Activated T-cell treated with anti-CD3 and anti-CD28 coated beads for 48 hours (primary cell): ENCODE results near the gene ARHGEF6.
"Not testable (repeated sequence)": the region's sequence is repeated elsewhere in the genome, so short reads cannot be mapped to it uniquely, and the experiment has no call there.

Source experiments
- DNase-seq: peaks from one replicate; pipeline ENCODE4 v3.0.0-alpha.2; 2020; ENCODE audit warnings: low read depth

Gene ARHGEF6

GRCh38 chrX:136780763-136781162 is at the start of gene ARHGEF6:
TSS of gene ARHGEF6 (minus strand) at chrX:136780932. CDS start at chrX:136780882, 50 bp downstream.
- no peak for DNase-seq

GRCh38 chrX:136829413-136829812 is 48.7 kb upstream of the ARHGEF6 start:
- DNase-seq, result no peak

- DNase-seq, result no peak
Observed at GRCh38 chrX:136828830-136829229, 48.1 kb upstream of the ARHGEF6 start.

- DNase-seq, result no peak
Observed at GRCh38 chrX:136827026-136827425, 46.3 kb upstream of the ARHGEF6 start.

- no peak for DNase-seq
Observed at GRCh38 chrX:136825771-136826170, 45.0 kb upstream of the ARHGEF6 start.

GRCh38 chrX:136823175-136823574 is 42.4 kb upstream of the ARHGEF6 start:
- DNase-seq, result no peak

- no peak for DNase-seq
Observed at GRCh38 chrX:136822337-136823095, 41.8 kb upstream of the ARHGEF6 start.

- DNase-seq, result not testable (repeated sequence)
Observed at GRCh38 chrX:136819756-136820155, 39.0 kb upstream of the ARHGEF6 start.

GRCh38 chrX:136819031-136819703 is 38.4 kb upstream of the ARHGEF6 start:
- DNase-seq, result no peak

- DNase-seq, result no peak
Observed at GRCh38 chrX:136816975-136817374, 36.2 kb upstream of the ARHGEF6 start.

- DNase-seq, result no peak
Observed at GRCh38 chrX:136814847-136815750, 34.4 kb upstream of the ARHGEF6 start.

- no peak for DNase-seq
Observed at GRCh38 chrX:136812286-136812685, 31.6 kb upstream of the ARHGEF6 start.

- DNase-seq, result no peak
Observed at GRCh38 chrX:136810493-136810892, 29.8 kb upstream of the ARHGEF6 start.

GRCh38 chrX:136806891-136807410 is 26.2 kb upstream of the ARHGEF6 start:
- DNase-seq, result no peak

- no peak for DNase-seq
Observed at GRCh38 chrX:136802515-136802914, 21.8 kb upstream of the ARHGEF6 start.

GRCh38 chrX:136797787-136798186 is 17.1 kb upstream of the ARHGEF6 start:
- no peak for DNase-seq

- not testable (repeated sequence) for DNase-seq
Observed at GRCh38 chrX:136795132-136795531, 14.4 kb upstream of the ARHGEF6 start.

GRCh38 chrX:136794660-136795059 is 13.9 kb upstream of the ARHGEF6 start:
- not testable (repeated sequence) for DNase-seq

- DNase-seq, result no peak
Observed at GRCh38 chrX:136794080-136794479, 13.3 kb upstream of the ARHGEF6 start.

- DNase-seq, result no peak
Observed at GRCh38 chrX:136789856-136790255, 9.1 kb upstream of the ARHGEF6 start.

GRCh38 chrX:136784231-136784630 is 3.5 kb upstream of the ARHGEF6 start:
- no peak for DNase-seq

GRCh38 chrX:136783159-136783558 is 2.4 kb upstream of the ARHGEF6 start:
- no peak for DNase-seq
